ENCODE measurements around the gene LAP3.

LAP3 gene

DNA sequence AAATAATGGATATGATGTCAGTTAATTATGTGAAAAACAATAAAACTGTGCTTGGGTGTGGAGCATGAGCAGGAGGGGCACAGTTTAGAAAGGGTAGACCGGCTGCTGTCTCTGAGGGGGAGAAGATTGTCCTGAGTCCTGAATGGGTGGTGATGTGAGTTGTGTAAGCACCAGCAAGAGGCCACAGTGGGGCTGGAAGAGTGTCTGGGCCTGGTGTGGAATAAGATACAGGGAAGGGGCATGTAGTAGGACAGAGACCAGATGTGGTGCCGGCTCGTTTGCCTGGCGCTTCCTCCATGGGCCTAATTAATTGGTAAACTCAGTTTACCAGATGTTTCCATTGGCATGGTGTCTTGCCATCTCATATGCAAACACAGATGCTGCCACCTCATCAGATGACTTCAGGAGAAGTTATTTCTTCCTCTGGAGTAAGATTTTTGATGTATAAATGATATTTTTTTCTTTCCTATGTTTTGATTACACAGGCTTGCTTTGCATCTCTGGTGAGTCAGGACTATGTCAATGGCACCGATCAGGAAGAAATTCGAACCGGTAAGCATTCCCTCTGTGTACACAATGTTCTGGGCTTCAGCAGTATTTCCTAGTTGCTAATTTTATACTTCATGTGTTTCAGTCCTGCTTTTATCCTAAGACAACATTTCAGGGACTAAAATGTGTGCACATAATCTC lies 42.6 kb downstream of the LAP3 start:
- FAIRE-seq, result no peak

DNA sequence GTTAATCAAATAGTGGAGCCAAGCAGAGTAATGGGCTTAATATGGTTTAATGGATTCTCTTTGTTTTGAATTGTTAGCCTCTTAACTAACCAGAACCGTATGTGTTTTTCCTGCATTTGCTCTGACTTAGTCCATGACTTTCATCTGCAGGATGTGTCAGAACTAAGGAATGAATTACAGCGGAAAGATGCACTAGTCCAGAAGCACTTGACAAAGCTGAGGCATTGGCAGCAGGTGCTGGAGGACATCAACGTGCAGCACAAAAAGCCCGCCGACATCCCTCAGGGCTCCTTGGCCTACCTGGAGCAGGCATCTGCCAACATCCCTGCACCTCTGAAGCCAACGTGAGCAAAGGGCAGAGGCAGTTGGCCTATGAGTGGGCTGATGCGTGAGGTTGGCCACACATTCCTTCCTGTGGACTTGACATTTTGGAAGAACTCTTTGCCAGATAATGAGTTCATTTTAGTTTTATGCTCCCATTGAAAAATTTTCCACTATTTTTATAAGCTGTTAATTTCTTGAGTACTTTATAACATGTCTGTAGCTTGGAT lies 46.5 kb downstream of the LAP3 start:
- no peak for FAIRE-seq

DNA sequence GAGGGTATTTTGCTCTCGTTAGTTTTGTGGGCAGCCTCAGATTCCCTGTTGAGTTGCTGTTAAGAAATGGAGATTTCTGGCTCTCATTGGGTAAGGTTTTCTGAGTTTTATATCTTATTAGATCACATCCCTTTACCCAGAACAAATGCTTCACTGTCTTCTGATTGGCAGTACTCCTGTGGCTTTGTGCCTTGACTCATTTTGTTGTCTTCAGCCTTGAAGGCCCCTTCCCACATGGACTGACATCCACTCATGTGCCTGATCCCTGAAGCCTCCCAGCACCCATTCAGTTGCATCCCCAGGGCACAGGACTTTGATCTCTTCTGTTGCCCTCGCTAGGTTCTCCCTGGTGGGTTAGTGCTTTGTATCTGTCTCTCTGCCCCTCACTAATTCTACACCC lies 47.8 kb downstream of the LAP3 start:
- no peak for FAIRE-seq

DNA sequence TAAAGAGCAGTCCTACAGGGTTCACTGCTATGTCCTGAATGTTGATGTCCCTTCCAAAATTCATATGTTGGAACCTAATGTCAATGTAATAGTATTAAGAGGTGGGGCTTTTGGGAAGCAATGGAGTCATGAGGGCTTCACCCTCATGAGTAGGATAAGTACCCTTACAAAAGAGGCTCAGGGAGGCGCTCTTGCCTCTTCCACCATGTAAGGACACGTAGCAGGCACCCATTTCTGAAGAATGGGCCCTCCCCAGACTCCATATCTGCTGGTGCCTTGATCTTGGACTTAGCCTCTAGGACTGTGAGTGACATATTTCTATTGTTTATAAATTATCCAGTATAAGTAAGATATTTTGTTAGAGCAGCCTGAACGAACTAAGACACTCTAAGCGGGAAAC lies 53.2 kb downstream of the LAP3 start:
- FAIRE-seq, result no peak

DNA sequence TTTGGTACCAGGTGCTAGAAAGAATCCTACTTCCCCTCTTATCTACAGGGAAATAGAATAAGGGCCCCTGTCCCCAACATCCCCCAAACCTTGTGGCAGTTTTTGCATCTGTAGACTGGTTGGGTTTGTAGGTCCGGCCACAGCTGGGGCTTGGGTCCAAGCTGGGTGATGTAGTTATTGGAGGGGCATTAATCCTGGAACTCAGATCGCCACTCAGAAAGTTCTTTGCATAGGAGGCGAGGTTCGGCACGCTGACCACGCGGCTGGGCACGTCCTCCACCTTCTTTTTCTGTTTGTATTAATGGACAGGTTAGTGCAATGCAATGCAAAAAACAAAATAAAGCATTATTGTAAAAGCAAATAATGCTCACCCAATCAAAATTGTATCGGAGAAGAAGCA lies 56.6 kb downstream of the LAP3 start:
- FAIRE-seq, result no peak

DNA sequence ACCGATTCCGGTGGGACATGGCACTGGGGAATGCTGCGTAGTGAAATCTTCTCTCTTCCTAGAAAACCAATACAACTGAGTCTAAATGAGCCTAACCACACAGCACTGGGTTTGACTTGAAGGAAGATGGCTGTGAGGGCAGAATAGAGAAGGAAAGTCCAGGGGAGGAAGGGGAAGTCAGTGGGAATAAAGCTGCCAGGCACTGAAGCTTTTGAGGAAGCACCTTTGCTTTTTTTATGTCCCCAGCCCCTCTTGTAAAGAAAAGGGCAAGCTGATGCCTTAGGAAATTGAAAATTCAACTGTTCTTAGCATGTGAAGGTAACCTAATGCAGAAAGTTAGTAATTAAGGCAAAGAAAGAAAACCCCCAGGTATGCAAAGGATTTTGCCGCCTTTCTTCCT lies 58.1 kb downstream of the LAP3 start:
- no peak for FAIRE-seq

DNA sequence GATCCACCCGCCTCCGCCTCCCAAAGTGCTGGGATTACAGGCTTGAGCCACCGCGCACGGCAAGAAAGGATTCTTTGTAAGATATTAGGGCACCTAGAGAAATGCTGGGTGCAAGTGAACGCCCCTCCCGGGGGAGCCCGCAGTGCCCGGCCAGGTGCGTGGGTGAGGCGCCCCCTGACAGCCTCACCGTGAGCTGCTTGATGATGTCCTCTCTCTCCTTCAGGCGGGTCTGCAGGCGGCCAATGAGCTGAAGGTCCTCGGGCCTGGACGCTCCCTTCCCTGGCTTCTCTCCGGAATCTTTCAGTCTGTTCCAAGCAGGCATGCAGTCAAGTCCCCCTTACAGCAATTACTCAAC lies 59.3 kb downstream of the LAP3 start:
- no peak for FAIRE-seq

DNA sequence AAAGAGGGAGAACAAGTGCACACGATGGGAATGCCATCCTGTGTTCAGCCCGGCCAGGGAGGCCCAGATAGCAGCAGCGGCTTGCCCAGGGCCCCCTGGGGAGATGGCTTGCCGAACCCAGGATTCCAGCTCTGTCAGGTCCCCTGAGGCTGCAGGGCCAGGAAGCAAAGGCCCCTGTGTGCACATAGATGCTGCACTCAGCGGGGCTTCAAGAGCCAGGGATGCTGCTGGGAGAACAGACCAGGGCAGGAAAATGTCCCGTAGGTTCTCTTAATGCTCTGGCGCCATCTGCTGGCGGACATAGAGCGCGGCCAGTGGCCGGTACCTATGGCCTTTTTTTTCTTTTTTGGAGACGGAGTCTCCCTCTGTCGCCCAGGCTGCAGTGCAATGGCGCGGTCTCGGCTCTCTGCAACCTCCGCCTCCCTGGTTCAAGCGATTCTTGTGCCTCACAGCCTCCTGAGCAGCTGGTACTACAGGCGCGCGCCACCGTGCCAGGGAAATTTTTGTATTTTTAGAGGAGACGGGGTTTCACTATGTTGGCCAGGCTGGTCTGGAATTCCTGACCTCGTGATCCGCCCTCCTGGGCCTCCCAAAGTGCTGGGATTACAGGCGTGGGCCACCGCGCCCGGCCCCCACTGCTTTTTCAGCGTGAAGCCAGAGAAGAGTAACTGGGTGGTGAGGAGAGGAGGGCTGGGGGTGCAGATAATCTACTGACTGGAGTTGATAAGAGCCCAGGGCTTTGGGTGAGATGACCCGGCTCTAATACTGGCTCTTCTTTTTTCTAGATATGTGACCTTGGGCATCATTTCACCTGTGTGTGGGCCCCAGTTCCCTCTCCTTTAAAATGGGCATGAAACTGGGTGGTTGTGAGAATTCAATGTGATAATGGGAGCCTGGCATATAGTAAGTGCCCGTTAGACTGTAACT lies 60.0 kb downstream of the LAP3 start:
- FAIRE-seq, result no peak

DNA sequence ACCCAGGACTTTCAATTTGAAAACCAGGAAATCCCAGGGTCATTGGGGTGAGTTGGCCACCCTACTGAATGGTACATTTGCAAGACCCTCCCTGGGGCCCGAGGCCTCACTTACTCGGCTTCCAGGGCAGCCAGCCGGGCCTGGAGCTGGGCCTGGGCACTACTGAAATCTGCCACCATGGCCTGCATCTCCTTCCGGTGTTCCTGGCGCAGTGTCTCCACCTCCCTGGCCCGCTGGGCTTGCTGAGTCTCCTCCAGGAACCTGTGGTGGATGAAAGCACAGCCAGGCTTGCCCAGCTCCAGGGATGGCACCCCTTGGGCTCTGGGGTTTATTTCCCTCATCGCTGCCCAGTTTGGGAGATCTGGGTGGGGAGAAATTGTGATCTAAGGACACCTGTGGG lies 62.1 kb downstream of the LAP3 start:
- no peak for FAIRE-seq

DNA sequence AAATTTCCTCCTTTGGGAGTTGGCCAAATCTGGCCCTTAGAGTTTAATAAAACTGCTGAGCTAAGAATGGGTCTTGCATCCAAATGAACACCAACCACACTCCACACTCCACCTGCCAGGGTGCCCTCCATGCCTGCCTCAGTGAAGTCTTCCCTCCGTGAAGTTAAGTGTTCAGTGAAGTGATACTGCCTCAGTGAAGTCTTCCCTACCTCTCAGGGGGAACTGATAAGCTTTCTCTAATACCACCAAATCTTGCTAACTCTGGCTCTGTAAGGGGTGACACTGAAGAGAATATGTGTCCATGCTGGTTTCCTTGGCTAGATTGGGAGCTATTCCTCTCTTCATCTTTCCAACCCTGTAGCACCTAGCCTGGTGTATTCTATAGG lies 65.4 kb downstream of the LAP3 start:
- FAIRE-seq, result no peak

DNA sequence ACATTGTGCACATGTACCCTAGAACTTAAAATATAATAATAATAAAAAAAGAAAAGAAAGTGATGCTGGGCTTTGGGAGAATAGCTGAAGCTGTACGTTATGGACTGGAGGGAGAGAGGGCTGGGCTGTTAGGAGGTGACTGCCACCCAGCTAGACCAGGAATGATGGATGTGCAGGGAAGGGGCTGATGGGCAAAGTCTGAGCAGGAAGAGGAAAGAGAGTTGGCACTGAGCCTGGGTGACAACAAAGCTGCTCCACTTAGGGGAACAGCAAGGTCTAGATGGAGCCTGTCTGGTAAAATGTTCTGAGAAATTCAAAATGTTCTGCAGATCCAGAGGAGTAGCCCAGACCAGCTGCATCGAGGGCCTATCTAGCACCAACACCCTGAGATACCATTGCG lies 69.7 kb downstream of the LAP3 start:
- no peak for FAIRE-seq

DNA sequence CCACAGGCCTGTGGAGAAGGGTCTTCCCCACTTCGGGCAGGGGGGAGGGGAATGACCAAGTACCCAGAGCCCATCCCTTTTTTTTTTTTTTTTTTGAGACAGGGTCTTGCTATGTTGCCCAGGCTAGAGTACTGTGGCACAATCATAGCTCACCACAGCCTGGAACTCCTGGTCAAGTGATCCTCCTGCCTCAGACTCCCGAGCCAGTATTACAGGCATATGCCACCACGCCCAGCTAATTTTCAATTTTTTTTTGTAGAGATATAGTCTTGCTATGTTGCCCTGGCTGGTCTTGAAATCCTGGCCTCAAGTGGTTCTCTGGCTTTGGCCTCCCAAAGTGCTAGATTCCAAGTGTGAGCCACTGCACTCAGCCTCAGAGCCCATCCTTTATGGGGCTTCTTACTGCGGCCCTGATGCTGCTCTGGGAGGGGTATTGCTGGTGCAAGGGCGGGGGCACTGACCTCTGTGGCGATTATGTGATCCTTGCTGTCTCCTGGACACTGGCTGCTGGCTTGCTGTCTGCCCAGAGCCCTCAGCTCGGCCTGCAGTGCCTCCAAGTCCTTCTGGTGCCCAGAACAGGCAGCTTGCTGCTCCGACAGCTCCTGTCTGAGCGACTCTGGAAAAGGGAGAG lies 70.3 kb downstream of the LAP3 start:
- FAIRE-seq, result no peak

DNA sequence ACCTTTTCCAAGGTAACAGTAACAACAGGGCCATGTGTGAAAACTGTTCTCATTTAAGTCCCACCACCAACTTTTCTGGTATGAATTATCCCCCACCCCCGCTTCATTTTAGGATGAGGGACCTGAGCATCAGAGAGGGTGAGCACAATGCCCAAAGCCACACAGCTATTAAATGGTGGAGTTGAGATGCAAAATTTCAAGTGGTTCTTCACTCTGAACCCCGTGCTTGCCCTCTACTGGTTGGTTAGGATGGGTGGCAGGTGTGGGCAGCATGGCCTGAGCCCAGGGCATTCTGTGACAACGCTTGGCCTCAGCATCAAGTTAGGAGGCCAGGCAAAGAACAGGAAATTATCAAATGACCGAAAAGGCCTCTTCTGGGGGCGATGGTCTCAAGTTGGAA lies 70.9 kb downstream of the LAP3 start:
- no peak for FAIRE-seq

DNA sequence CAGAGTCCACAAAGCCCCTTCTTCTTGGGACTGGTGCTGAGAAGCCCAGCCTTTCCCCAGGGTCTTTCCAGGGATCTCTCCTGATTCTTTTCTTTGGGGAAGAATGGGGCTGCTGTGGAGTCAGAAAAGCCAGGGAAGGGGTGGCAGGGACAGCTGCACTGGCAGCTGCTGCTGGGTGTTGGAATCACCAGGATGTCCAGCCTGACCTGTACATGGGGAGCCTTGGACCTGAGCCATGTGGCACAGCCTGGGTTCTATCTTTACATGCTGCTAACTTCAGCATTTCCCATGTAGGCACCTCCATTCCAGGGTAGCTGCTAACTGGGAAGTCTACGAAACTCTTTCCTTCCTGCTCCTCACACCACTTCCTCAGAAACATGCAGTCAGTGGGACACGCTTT lies 73.4 kb downstream of the LAP3 start:
- no peak for FAIRE-seq

DNA sequence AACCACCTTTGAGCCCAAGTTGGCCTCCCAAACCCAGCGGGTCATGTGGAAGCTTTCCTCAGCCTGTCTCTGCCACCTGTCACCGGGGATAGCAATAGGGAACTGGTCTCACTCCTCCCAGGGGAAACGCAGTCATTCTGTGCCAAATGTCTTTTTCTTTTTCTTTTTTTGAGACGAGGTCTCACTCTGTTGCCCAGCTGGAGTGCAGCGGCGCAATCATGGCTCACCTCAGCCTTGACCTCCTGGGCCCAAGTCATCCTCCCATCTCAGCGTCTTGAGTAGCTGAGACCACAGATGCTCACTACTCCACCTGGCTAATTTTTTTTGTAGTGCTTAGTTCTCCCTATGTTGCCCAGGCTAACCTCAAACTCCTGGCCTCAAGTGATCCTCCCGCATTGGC lies 77.7 kb downstream of the LAP3 start:
- no peak for FAIRE-seq

DNA sequence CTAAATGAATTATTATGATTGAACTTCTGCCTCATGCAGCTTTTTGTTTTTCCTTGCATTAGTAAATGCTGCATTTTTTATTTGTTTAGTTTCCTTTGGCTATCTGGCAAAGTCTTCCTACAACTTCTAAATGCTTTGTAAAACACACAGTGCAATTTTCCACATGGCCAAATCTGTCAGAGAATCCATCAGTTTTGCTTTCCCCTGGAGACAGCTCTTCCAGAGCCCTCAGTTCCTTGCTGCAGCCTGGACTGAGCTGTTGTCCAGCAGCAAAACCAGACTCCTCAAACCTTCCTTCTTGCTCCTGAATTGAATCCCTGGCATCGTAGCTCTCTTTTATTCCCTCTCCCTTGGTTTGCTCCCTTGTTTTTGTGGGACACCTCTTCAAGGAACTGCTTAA lies 80.1 kb downstream of the LAP3 start:
- FAIRE-seq, result no peak
